GOT3 (cell line): Measurements from ENCODE around the gene RAD51B.

Experiments
- DNase-seq: peaks from one replicate; lab custom pipeline; 2025; ENCODE audit warnings: mixed read lengths; lab: John Stamatoyannopoulos, UW

RAD51B gene

DNA sequence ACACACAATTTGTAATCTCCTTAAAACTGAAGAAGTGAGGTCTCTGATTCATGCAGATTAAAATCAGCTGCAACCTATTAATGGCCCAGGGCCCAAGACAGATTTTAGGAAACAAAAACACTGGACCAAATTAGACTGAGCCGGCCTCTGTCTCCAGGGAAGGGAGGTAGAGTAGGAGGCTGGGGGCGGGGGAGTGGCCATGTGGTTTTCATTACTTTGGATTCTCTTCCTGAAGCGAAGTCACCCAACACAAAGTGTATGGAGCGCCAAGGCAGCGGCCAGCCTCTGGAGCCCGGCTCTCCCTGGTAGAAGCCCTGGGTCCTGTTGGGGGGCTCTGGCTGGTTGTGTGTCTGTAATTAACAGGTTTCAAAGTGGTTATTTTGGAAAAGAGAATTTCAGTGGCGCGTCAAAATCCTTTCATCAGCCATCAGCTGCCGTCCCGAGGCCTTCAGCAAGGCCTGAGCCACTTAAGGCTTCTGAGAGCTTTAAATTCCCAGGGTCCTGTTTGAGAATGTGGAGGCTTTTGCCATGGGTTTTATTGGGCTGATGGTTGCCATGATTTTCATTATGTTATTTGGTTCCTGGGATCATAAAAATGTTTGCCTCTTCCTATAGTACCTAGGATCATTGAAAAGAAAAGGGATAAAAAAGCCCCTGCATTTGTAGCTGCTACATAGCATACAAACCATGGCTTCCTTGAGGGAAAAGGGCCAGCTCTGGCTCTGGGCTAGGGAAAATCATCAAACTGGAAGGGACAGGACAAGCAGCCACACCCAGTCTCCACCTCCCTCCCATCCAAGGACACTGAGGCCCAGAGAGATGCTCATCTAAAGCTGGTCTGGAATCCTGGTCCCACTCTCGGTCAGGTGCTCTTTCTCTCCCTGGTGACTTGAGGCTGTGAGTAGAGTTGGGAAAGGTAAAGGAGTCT, 690.9 kb downstream of the RAD51B start:
- no peak for DNase-seq

DNA sequence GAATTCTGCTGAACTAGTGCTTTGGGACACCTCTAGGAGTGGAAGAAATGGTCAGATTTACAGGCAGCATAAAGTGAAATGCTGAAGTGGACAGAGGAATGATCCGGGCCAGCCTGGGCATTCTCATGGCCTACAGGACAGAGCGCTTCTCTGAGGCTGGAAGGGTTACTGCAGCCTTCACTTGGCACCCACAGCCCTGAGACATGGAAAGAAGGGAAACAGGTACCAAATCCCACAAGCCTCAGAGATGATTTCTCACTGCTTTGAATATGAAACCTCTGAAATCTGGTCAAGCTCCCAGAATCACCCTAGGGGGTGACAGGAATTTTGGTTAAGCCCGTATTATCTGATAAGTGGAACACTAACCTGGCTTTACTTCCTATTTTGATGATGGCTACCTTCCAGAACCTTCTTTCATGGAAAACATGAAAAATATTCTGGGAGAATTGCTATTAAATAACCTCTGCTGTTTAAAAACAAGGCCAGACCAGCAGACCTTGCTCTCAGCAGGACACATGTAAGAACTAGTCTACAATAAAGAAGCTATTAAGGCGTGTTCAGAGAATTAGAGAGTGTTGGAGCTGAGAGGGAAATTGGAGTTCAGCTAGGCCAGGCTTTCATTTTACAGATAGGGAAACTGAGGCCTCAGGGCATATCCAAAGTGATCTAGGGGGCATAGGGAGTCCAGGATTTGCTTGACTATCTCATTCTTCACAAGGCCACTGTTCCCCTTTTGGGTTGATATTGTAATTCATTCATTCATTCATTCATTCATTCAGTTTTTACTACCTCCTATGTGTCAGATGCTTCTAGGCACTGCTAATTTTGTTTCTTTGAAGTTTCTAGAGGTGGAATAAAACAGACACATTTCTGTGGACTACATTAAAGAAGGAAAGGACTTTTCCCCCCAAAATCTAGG, 691.8 kb downstream of the RAD51B start:
- DNase-seq = no peak

DNA sequence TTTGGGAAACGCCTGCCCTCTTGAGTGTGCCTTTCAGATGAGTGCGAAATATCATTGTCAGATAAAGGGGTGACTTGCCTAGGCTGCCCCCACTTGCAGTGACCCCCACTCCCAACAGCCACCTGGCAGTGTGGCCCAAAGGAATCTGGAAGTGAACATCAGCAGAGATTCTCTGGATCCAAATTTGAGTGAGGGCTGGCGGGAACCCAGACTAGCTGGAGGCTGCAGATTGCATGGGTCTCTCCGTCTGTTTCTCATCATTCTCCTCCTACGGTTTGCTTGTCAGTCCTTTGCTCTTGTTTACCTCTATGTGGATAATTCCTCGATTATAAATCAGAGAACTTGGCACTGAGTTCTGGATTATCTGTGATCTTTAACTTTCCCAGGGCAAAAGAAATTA, 692.5 kb downstream of the RAD51B start:
- DNase-seq = no peak

GRCh38 chr14:68513137-68513536, 693.6 kb downstream of the RAD51B start:
- no peak for DNase-seq

DNA sequence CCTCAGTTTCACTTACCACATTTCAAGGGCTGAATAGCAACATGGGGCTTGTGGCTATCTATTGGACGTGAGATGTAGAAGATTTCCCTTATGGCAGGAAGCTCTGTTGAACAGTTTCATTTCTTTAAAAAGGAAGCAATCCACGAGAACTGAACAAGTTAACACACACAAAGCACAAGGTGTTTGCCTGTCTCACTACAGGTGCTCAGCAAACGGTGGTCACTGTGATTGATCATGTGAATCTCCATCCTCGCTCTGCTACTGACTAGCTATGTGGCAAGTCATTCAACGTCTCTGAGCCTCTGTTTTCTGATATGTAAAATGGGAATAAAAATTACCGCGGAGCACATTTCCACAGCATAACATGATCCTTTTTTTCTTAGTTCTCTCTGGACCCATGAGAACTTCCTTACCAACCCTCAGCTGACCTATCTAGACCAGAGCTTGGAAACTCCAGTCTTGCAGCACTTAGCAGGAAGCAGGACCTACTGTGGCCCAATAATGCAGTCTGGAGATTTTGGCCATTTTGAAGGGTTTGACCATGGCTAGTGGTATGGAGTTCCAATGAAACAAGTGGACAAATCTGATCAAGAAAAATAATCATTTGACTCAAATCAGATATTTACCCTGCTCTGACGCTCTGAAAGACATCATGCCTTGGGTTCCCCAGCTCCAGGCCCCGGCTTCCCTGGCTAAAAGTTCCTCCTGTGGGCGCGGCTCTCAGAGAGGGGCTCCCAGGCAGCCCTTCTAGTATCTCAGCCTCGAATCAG, 694.4 kb downstream of the RAD51B start:
- no peak for DNase-seq

- no peak for DNase-seq
Observed at GRCh38 chr14:68514608-68515194, 695.1 kb downstream of the RAD51B start.

DNA sequence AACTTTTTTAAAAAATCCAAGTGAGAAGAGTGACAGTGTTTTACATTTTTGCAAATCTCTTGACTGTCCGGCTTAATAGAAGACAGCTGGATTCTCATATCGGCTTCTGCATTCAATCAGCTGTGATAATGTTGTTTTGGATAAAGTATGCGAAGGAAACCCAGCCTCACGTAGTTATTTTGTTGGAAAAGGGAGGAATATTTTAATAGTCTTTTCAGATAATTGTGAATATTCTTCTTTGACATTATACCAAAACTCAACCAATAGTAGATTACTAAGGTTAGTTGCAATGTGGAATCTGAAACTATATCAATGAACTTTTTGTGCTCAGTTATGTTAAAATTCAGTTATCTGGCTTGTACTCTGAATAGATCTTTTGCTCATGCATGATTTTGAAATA, 696.8 kb downstream of the RAD51B start:
- no peak for DNase-seq

GRCh38 chr14:68518166-68518565, 698.6 kb downstream of the RAD51B start:
- DNase-seq = no peak

DNA sequence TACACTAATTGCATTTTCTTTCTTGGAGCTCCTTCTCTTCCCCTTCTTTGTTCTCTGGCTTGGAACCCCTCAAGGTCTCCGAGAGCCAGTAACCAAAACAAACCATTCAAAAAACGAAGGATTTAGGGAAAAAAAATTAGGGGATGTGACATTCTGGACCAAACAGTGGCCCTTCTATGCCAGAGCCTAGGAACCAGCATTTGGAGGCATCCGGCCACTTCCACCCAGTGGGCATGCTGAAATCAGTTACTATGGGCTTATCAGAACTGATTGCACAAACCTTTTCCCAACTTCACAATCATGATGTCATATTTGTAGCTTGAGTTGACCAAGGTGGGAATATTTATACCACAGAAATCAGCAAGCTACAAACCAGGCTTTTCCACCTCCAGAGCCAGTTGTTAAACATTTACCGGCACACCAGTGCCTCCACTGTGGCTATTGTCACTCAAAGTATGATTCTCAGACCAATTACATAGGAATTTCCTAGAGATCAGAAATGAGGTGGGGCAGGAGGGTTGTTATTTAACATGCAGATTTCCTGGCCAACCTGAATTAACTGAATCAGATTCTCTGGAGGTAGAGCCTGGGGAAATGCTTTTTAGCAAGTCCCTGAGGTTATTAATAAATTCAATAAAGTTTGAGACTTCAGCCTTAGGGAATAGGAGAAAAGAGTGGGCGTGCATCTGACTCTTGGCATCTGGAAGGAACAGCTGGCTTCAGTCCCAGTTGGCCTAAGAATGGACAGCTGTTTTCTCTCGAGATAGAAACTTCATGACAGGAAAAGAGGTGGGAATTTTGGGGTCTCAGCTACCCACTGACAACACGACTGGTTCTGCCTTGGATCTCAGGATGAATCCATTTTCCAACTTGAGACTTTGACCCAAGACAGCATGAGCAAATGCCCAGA, 699.4 kb downstream of the RAD51B start:
- DNase-seq = no peak

- no peak for DNase-seq
Observed at GRCh38 chr14:68519671-68520187, 700.1 kb downstream of the RAD51B start.

DNA sequence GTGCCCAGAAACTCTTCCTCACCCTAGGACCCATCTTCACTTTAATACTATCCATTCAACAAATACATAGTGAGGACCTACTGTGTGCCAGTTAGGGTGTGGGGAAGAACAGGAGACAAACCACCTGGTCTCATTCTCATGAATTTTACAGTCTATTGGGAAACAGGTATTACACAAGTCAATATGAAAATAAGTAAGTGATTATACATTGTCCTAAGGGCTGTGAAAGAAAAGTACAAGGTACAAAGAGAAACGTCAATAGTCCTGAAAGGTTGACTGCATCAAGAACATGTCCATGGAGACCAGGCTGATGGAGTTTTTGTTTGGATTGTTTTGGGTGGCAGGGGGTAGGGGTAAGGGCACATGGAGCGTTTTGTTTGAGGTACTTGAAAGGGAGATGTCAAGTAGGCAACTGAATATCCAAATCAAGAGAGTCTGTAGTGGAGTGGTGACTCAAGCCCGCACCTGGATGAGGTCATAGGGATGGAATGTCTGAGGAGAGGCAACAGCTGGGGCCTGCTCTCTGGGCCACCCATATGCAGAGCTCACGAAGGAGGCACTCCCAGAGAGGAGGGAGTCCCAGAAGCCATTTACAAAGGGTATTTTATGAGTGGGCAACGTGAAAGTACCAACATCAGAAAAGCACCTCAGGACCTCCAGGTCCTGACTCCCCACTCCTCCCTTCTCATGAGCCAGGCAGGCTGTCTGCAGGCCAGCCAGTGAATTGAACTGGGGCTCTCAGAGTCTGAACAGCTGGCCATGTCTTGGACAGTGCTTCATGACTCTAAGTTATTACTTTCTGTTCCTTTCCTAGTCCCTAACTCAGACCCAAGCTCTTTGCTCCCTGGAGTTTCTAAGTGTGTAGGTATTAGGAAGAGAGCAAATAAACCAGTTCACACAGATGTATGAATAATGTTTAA, 701.3 kb downstream of the RAD51B start:
- DNase-seq = no peak

GRCh38 chr14:68521557-68521901, 702.0 kb downstream of the RAD51B start:
- DNase-seq = no peak

DNA sequence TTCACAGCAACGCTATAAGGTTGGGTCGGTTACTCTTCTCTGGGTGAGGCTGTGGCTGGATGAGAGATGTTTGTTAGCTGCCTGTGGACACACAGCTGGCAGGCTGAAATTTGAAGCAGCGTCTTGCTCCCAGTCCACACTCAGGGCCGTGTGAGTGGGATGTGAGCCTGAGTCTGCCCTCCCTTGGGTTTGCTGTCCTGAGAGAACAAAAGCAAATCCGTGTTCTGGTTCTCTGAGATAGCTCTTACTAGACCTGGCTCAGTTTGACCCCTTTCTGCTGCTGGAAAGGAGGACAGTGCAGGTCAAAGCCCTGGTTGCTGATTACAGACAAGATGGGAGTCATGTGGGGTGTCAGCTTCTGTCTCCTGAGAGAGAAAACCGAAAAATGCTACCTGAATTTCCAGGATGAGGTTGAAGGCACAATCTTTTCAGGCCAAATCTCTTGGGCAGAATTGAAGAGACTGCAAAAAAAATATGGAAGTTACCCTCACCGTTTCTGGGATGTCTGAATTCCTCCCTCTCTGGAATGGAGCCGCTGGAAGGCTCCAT, 702.5 kb downstream of the RAD51B start:
- DNase-seq = no peak

- DNase-seq = no peak
Observed at GRCh38 chr14:68522510-68523325, 703.1 kb downstream of the RAD51B start.

DNA sequence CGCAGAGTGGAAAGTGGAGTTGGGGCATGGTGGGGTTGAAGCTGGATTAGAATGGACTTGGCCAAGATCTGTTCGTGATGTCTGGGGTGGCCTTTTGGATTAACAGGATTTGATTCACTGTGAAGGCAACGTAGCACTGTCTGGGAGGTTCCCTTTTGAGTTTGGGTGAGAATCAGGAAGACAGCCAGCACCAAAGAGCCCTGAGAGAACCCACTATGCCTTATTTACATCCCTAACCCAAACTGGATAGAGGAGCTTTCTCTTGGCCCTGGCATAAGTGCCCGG, 703.7 kb downstream of the RAD51B start:
- DNase-seq = no peak

DNA sequence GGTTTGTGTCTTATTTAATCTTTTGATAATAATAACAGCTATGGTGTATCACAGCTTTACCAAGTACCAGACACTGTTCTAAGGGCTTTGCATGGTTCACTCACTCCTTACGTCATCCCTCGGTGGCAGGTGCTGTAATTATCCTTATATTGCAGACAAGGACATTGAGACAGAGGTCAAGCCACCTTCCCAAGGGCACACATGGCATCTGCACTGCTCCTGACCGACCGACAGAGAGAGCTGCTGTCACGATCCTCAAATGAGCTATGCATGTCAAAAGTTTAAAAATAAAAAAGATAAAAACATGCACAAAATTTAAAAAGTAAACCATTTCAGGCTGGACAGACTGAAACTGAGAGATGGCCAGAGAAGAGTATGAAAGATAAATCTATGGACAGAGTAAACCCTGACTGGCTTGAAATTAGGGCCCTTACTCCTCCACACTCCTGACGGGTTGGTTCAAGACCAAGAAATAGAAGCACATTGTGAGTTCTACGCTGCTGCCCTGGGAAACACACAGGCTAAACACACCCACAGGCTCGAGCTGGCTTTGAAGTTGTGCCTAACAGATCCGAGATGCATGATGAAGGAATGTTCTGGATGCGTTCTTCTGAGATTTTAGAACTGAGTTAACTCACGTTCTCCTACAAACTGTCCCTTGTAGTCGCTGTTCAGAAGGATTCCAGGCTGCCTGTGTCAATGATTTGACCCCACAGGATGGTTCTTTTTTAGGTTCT, 704.6 kb downstream of the RAD51B start:
- no peak for DNase-seq

- DNase-seq = no peak
Observed at GRCh38 chr14:68525516-68525915, 705.9 kb downstream of the RAD51B start.
